Heart right ventricle (tissue), 16 donors: ENCODE data around the gene ADM2. TPM values are rescaled to one million over a fixed set of nuclear protein-coding genes. Genes with fewer than 3 reads are reported as not detected.

Source experiments
- ATAC-seq, 8 donors: fragments of 200-7000 bp; cut with Tn5 transposase; one replicate each; pipeline ENCODE4 v1.9.1; 2020; ENCODE audit warnings: mild to moderate bottlenecking in 8 of 8, moderate library complexity in 8 of 8, moderate number of reproducible peaks in 1 of 8
- DNase-seq, 2 donors: peaks; one replicate each; pipeline ENCODE4 v3.0.0-alpha.2; 2020
- H3K27ac ChIP-seq, 10 donors: fragments of 200-600 bp; sonication (generic) in 2 of 10; one replicate each; pipeline versions ENCODE4 v1.5.0 to v1.8.0; 2020 to 2022; ENCODE audit warnings: mild to moderate bottlenecking in 3 of 10
- H3K27me3 ChIP-seq, 7 donors: fragments of 200-600 bp; one replicate each; pipeline ENCODE4 v1.8.0; 2021 to 2022; ENCODE audit warnings: mild to moderate bottlenecking in 2 of 7
- H3K36me3 ChIP-seq, 9 donors: fragments of 200-600 bp; sonication (generic) in 1 of 9; one replicate each; pipeline versions ENCODE4 v1.5.0 to v1.8.0; 2020 to 2022; ENCODE audit warnings: mild to moderate bottlenecking in 2 of 9
- H3K4me1 ChIP-seq, 9 donors: fragments of 200-600 bp; sonication (generic) in 1 of 9; one replicate each; pipeline versions ENCODE4 v1.5.0 to v1.8.0; 2020 to 2022; ENCODE audit warnings: mild to moderate bottlenecking in 4 of 9
- H3K4me3 ChIP-seq, 10 donors: fragments of 200-600 bp; sonication (generic) in 2 of 10; one replicate each; pipeline versions ENCODE4 v1.5.0 to v1.8.0; 2020 to 2022; ENCODE audit warnings: mild to moderate bottlenecking in 7 of 10, moderate library complexity in 2 of 10
- H3K9me3 ChIP-seq, 11 donors: fragments of 200-600 bp in 10 of 11; sonication (generic) in 2 of 11; one replicate each; pipeline versions ENCODE4 v1.5.0 to v1.8.0; 2013 to 2022; ENCODE audit warnings: mild to moderate bottlenecking in 2 of 11, control low read depth in 1 of 11, moderate library complexity in 1 of 11
- WGBS, 2 donors: extraction: QIAGEN DNeasy Blood & Tissue Kit; methylation state at CpG; one replicate each; pipeline ENCODE4 v1.1.7; 2013; ENCODE audit warnings: inconsistent platforms in 1 of 2; 5-methylcytosine and 5-hydroxymethylcytosine counted together
- intact Hi-C, 10 donors: fragments of 100-400 bp; cut with DNase I; formaldehyde crosslinking; loops; one replicate each; pipeline versions ENCODE4 v1.11.1 to v1.14.2; 2022
- polyA plus RNA-seq, 2 donors: library from polyadenylated mRNA; stranded (reverse); fragments of 200-250 nt; gene quantifications; one replicate each; pipeline ENCODE4 v1.2.3, GENCODE V29; 2013
- total RNA-seq, 10 donors: library from RNA; stranded (reverse); fragmentation: NEBNext Ultra II Directional in 3 of 10; extraction: Animal tissue kit (Norgen Biotek cat#: 25700) in 3 of 10; gene quantifications; one replicate each; pipeline versions ENCODE4 v1.2.1 to v1.2.4, GENCODE V29; 2021 to 2023
- TF ChIP-seq, protein P1 (sequence below), 9 donors: fragments of 200-600 bp; sonication (generic) in 2 of 9; IDR thresholded peaks; one replicate each; pipeline versions ENCODE4 v1.5.0 to v1.8.0; 2021 to 2022; ENCODE audit warnings: antibody characterized with exemption in 9 of 9, mild to moderate bottlenecking in 5 of 9, moderate library complexity in 1 of 9
- donor health status: Arrhythmogenic right ventricular cardiomyopathy.
- donor health status: ischemic (EF 13 %, LVEDD 7.1; RV severe dilation, severe dysfunction).
- donor health status: healthy with polysubstance abuse.
- donor health status: DM: no; HTN: yes; CAD: no.
- donor health status: DM: no; HTN: no; CAD: no.
- donor health status: ischemic (EF 25% LVEDD 6.9; RV normal size, moderate dysfunction).
- donor health status: ischemic (EF 25% LVEDD 5.7; RV mildly dilated, moderate dysfunction).
- donor health status: healthy.
- donor health status: DM: yes; HTN: yes; CAD: no.
- donor health status: Ischemic cardiomyopathy.
- donor health status: ischemic (EF 35%, LVEDD 5.7; RV mildly dilated, moderate dysfunction).
- donor health status: nonischemic (EF 11% LVEDD 7.7; RV severe dilation, severe dysfunction).
- donor health status: DM: yes; HTN: yes; CAD: no.
- donor health status: PGD.
- donor health status: ischemic (EF 29% LVEDD 5.4; RV normal size, mild dysfunction).
- donor health status: nonischemic (EF 23%, LVEDD 6.1; RV moderate dilation, normal function).

The ADM2 gene
- total and polyA plus RNA-seq, 12 donors: 0.07 to 0.53 (median 0.15) TPM; not detected in 7

DNA sequence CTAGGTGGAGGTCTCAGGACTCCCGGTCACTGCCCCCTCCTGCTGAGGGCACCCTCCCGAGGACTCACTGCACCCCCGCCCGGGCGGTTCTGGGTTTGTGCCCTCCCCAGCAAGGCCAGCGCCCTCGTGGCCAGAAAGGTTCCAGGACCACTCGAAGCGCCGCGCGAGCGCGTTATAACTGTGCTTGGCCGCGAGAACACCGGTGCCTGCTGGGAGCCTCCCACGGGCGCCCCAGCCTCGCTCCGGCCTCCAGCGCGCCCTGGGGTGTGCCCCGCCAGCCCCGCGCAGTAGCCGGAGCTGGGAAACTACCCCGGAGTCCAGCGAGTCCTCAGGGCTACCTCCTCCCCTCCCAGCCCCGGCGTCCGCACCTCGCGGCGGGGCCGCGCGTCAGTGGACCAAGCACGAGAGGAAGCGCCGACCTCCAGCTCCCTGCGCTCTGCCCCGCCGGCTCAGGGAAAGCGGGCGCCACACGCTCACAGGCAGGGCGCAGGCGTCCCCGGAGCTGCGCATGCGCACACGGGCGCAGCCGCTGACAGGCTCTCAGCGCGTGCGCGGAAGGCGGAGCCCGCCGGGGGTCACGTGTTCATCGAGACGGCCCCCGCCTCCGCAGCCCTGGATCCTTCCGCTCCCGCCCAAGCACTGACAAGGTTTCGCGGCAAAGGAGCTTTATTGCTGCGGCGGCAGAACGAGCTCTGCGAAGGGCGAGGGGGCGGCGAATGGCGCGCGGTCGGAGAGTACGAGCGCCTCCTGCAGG is 43.9 kb downstream of the ADM2 start, which contains the start of gene SCO2:
SCO2 (minus strand) TSS at position 495 of the 754 bp plus-strand sequence. CDS start 1,187 bp downstream, outside the sequence.
- Histone ChIP-seq H3K27me3 (peaks cover 0 to 7% (median 0%) of the 10 kb centered on the region in 7 donors), H3K9me3 (no peaks in the 10 kb centered on the region), H3K27ac (peak within 1 kb of the TSS; percentile 69 to 99 (median 94)), H3K4me3 (peak within 1 kb of the TSS; percentile 50 to 86 (median 78)), H3K36me3 (peaks cover 0 to 61% (median 29%) of the 10 kb centered on the region in 9 donors), H3K4me1 (peaks cover 8 to 54% (median 37%) of the 10 kb centered on the region in 9 donors)
- WGBS, 2 donors: 0% methylated on average over 83 to 84 of the region's 84 CpGs
- DNase-seq (peak; percentile 96 to 98), ATAC-seq (peak; percentile 64 to 84 (median 76))
- intact Hi-C loops: loop anchor here in 5 of 10 donors (1.0 to 10.0 kb wide), 5 partner anchors 16 to 280 kb away; partner anchors contain the start of genes NCAPH2 (in 5 of the 5), SYCE3 (in 1 of the 5) and TUBGCP6 (in 1 of the 5)
- TF ChIP-seq, protein P1, sequence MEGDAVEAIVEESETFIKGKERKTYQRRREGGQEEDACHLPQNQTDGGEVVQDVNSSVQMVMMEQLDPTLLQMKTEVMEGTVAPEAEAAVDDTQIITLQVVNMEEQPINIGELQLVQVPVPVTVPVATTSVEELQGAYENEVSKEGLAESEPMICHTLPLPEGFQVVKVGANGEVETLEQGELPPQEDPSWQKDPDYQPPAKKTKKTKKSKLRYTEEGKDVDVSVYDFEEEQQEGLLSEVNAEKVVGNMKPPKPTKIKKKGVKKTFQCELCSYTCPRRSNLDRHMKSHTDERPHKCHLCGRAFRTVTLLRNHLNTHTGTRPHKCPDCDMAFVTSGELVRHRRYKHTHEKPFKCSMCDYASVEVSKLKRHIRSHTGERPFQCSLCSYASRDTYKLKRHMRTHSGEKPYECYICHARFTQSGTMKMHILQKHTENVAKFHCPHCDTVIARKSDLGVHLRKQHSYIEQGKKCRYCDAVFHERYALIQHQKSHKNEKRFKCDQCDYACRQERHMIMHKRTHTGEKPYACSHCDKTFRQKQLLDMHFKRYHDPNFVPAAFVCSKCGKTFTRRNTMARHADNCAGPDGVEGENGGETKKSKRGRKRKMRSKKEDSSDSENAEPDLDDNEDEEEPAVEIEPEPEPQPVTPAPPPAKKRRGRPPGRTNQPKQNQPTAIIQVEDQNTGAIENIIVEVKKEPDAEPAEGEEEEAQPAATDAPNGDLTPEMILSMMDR (IDR thresholded peaks at IDR 0.05): peak in 8 of 9 donors; percentile 12 to 59 (median 39)

DNA sequence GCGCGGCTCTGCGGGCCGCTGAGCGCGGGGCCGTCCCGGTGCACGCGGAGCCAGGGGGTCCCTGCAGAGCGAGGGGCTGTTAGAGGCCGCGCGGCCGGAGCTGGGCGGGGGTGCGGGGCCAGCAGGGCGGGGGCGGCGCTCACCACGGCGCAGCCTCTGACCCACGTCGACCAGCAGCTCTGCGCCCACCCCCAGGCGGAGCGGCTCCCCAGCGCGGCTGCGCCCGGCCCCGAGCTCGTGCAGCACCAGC is 44.4 kb downstream of the ADM2 start:
- DNase-seq: no peak
- TF ChIP-seq, protein P1 (IDR thresholded peaks at IDR 0.05): no peak
- Histone ChIP-seq H3K27ac (peak overlapping the region; percentile 69 to 99 (median 94)), H3K36me3 (peaks cover 0 to 56% (median 29%) of the 10 kb centered on the region in 9 donors), H3K9me3 (no peaks in the 10 kb centered on the region), H3K4me1 (peaks cover 13 to 59% (median 42%) of the 10 kb centered on the region in 9 donors), H3K27me3 (peaks cover 0 to 12% (median 3%) of the 10 kb centered on the region in 7 donors), H3K4me3 (peak overlapping the region; percentile 50 to 86 (median 78))
- ATAC-seq: peak in 2 of 8 donors; percentile 16 to 28
- 0% methylated on average over 20 to 33 of the region's 33 CpGs for WGBS, 2 donors
- intact Hi-C loops: loop anchor here in 5 of 10 donors (1.0 to 10.0 kb wide), 5 partner anchors 17 to 281 kb away; partner anchors contain the start of genes NCAPH2 (in 5 of the 5), SYCE3 (in 1 of the 5) and TUBGCP6 (in 1 of the 5)

DNA sequence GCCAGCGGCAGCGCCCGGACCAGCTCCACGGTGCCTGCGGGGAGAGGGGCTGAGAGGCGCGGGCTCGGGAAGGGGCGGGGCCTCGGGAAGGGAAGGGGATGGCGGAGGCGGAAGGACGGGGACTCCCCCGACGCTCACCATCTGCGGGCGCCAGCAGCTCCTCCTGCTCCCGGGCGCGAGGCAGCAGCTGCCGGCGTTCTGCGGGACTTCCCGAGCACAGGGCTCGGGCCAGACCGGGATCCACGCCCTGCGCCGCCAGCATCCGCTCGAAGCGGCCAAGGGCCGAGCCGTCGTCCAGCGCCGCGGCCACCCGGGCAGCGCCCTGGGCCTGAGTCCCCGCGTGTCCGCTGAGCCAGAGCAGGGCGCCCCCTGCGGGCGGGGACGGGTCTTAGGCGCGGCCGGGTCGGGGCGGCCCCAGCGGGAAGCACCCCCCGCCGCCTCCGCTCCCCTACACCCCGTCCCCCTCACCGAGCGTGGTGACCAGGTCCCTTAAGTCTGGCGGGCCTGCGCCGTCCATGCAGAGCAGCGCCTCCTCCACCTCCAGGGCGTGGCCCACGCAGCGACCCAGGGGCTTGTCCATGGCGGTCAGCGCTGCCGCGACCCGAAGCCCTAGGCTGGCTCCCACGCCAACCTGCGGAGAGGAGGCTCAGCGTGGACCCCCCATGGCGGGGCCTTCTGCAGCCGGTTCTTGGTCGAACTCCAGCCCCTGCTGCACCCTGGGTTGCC is 44.9 kb downstream of the ADM2 start:
- H3K4me1 ChIP-seq: peaks cover 13 to 63% (median 46%) of the 10 kb centered on the region in 9 donors
- TF ChIP-seq, protein P1 (IDR thresholded peaks at IDR 0.05): peak; percentile 58 to 79 (median 69)
- H3K27me3 ChIP-seq: peaks cover 0 to 16% (median 3%) of the 10 kb centered on the region in 7 donors
- peak overlapping the region; percentile 69 to 99 (median 94) for H3K27ac ChIP-seq
- H3K9me3 ChIP-seq: no peaks in the 10 kb centered on the region
- peak overlapping the region; percentile 50 to 86 (median 78) for H3K4me3 ChIP-seq
- peaks cover 0 to 51% (median 26%) of the 10 kb centered on the region in 9 donors for H3K36me3 ChIP-seq
- DNase-seq (peak; percentile 85 to 87), ATAC-seq (peak; percentile 14 to 44 (median 29))
- WGBS, 2 donors: 1 to 4% methylated on average over 48 to 77 of the region's 77 CpGs
- intact Hi-C loops: loop anchor here in 2 of 10 donors (5.0 to 10.0 kb wide), 3 partner anchors 36 to 281 kb away; partner anchors contain the start of genes SYCE3 (in 1 of the 2) and TUBGCP6 (in 1 of the 2)
